ENCODE results near the gene POU6F2. TPM values are rescaled to one million over a fixed set of nuclear protein-coding genes. Genes with fewer than 3 reads are reported as not detected.
A peak's percentile ranks its signal among the peaks of the same experiment; 100 is the strongest.

POU6F2 gene
- total RNA-seq, 2 experiments from 2014 or later = not detected

- H3K4me1 Mint-ChIP-seq = no peaks in the 10 kb centered on the region
- no peaks in the 10 kb centered on the region for H3K9me3 Mint-ChIP-seq
- peak overlapping the region; percentile 52 for H3K4me3 Mint-ChIP-seq
- no peaks in the 10 kb centered on the region for H3K36me3 Mint-ChIP-seq (ENCODE audit: low read depth)
- DNase-seq = no peak
- POLR2A ChIA-PET = no interaction called here
- CTCF ChIA-PET = no interaction called here
- H3K27ac Mint-ChIP-seq = no peak overlapping the region
- peaks cover 3% of the 10 kb centered on the region for H3K27me3 Mint-ChIP-seq
These were observed 152.6 kb downstream of the POU6F2 start for GRCh38 chr7:39130274-39130673.

GRCh38 chr7:39130857-39131526 lies 153.3 kb downstream of the POU6F2 start:
- peaks cover 3% of the 10 kb centered on the region for H3K27me3 Mint-ChIP-seq
- POLR2A ChIA-PET = no interaction called here
- peak overlapping the region; percentile 52 for H3K4me3 Mint-ChIP-seq
- CTCF ChIA-PET = no interaction called here
- H3K27ac Mint-ChIP-seq = no peak overlapping the region
- H3K4me1 Mint-ChIP-seq = no peaks in the 10 kb centered on the region
- no peak for DNase-seq
- no peaks in the 10 kb centered on the region for H3K9me3 Mint-ChIP-seq
- H3K36me3 Mint-ChIP-seq (ENCODE audit: low read depth) = no peaks in the 10 kb centered on the region

GRCh38 chr7:39132306-39132705 lies 154.6 kb downstream of the POU6F2 start:
- Mint-ChIP-seq H3K27me3 (peaks cover 3% of the 10 kb centered on the region), H3K4me1 (no peaks in the 10 kb centered on the region), H3K36me3 (ENCODE audit: low read depth) (no peaks in the 10 kb centered on the region), H3K9me3 (no peaks in the 10 kb centered on the region), H3K4me3 (no peak overlapping the region), H3K27ac (no peak overlapping the region)
- ChIA-PET CTCF (no interaction called here), POLR2A (no interaction called here)
- DNase-seq = no peak

- no peak for DNase-seq
- POLR2A ChIA-PET = no interaction called here
- Mint-ChIP-seq H3K4me1 (no peaks in the 10 kb centered on the region), H3K27me3 (peaks cover 3% of the 10 kb centered on the region), H3K9me3 (no peaks in the 10 kb centered on the region), H3K27ac (no peak overlapping the region), H3K36me3 (ENCODE audit: low read depth) (no peaks in the 10 kb centered on the region), H3K4me3 (no peak overlapping the region)
- CTCF ChIA-PET = no interaction called here
These were observed 155.4 kb downstream of the POU6F2 start for GRCh38 chr7:39133088-39133487.

- no peaks in the 10 kb centered on the region for H3K36me3 Mint-ChIP-seq (ENCODE audit: low read depth)
- CTCF ChIA-PET = no interaction called here
- H3K4me1 Mint-ChIP-seq = no peaks in the 10 kb centered on the region
- POLR2A ChIA-PET = no interaction called here
- H3K4me3 Mint-ChIP-seq = no peak overlapping the region
- no peaks in the 10 kb centered on the region for H3K27me3 Mint-ChIP-seq
- no peaks in the 10 kb centered on the region for H3K9me3 Mint-ChIP-seq
- H3K27ac Mint-ChIP-seq = no peak overlapping the region
- no peak for DNase-seq
These were observed 159.8 kb downstream of the POU6F2 start for GRCh38 chr7:39137480-39137879.

GRCh38 chr7:39142750-39143149 lies 165.0 kb downstream of the POU6F2 start:
- no peak overlapping the region for H3K4me3 Mint-ChIP-seq
- H3K27ac Mint-ChIP-seq = no peak overlapping the region
- H3K9me3 Mint-ChIP-seq = no peaks in the 10 kb centered on the region
- ChIA-PET POLR2A (no interaction called here), CTCF (no interaction called here)
- no peaks in the 10 kb centered on the region for H3K27me3 Mint-ChIP-seq
- no peaks in the 10 kb centered on the region for H3K36me3 Mint-ChIP-seq (ENCODE audit: low read depth)
- DNase-seq = no peak
- H3K4me1 Mint-ChIP-seq = no peaks in the 10 kb centered on the region

- POLR2A ChIA-PET = no interaction called here
These were observed 166.7 kb downstream of the POU6F2 start for GRCh38 chr7:39144420-39144819.

GRCh38 chr7:39145283-39145682 lies 167.6 kb downstream of the POU6F2 start:
- Mint-ChIP-seq H3K9me3 (no peaks in the 10 kb centered on the region), H3K36me3 (ENCODE audit: low read depth) (no peaks in the 10 kb centered on the region), H3K4me1 (no peaks in the 10 kb centered on the region), H3K27me3 (no peaks in the 10 kb centered on the region), H3K27ac (no peak overlapping the region), H3K4me3 (no peak overlapping the region)
- CTCF ChIA-PET = no interaction called here
- POLR2A ChIA-PET = no interaction called here
- DNase-seq = no peak

More at GRCh38 chr7:39144420-39144819, 166.7 kb downstream of the POU6F2 start:
- H3K9me3 Mint-ChIP-seq = no peaks in the 10 kb centered on the region
- no peaks in the 10 kb centered on the region for H3K36me3 Mint-ChIP-seq (ENCODE audit: low read depth)
- no peak overlapping the region for H3K4me3 Mint-ChIP-seq
- CTCF ChIA-PET = no interaction called here
- DNase-seq = no peak
- H3K27ac Mint-ChIP-seq = no peak overlapping the region
- H3K27me3 Mint-ChIP-seq = no peaks in the 10 kb centered on the region
- no peaks in the 10 kb centered on the region for H3K4me1 Mint-ChIP-seq

- Mint-ChIP-seq H3K4me3 (no peak overlapping the region), H3K9me3 (no peaks in the 10 kb centered on the region)
- CTCF ChIA-PET = no interaction called here
These were observed 168.2 kb downstream of the POU6F2 start for GRCh38 chr7:39145935-39146334.

GRCh38 chr7:39152701-39153100 lies 175.0 kb downstream of the POU6F2 start:
- DNase-seq = no peak
- no peaks in the 10 kb centered on the region for H3K4me1 Mint-ChIP-seq
- no peaks in the 10 kb centered on the region for H3K36me3 Mint-ChIP-seq (ENCODE audit: low read depth)
- no peak overlapping the region for H3K27ac Mint-ChIP-seq
- no peaks in the 10 kb centered on the region for H3K27me3 Mint-ChIP-seq
- no peak overlapping the region for H3K4me3 Mint-ChIP-seq
- POLR2A ChIA-PET = no interaction called here
- CTCF ChIA-PET = no interaction called here
- H3K9me3 Mint-ChIP-seq = no peaks in the 10 kb centered on the region

More at GRCh38 chr7:39145935-39146334, 168.2 kb downstream of the POU6F2 start:
- H3K27me3 Mint-ChIP-seq = no peaks in the 10 kb centered on the region
- DNase-seq = no peak
- POLR2A ChIA-PET = no interaction called here
- no peaks in the 10 kb centered on the region for H3K36me3 Mint-ChIP-seq (ENCODE audit: low read depth)
- H3K27ac Mint-ChIP-seq = no peak overlapping the region
- no peaks in the 10 kb centered on the region for H3K4me1 Mint-ChIP-seq

GRCh38 chr7:39153113-39153512 lies 175.4 kb downstream of the POU6F2 start:
- H3K27ac Mint-ChIP-seq = no peak overlapping the region
- H3K27me3 Mint-ChIP-seq = no peaks in the 10 kb centered on the region
- H3K9me3 Mint-ChIP-seq = no peaks in the 10 kb centered on the region
- no peaks in the 10 kb centered on the region for H3K36me3 Mint-ChIP-seq (ENCODE audit: low read depth)
- DNase-seq = no peak
- ChIA-PET POLR2A (no interaction called here), CTCF (no interaction called here)
- no peaks in the 10 kb centered on the region for H3K4me1 Mint-ChIP-seq
- no peak overlapping the region for H3K4me3 Mint-ChIP-seq

GRCh38 chr7:39153647-39154046 lies 175.9 kb downstream of the POU6F2 start:
- Mint-ChIP-seq H3K4me1 (no peaks in the 10 kb centered on the region), H3K36me3 (ENCODE audit: low read depth) (no peaks in the 10 kb centered on the region), H3K27ac (no peak overlapping the region), H3K4me3 (no peak overlapping the region), H3K27me3 (no peaks in the 10 kb centered on the region), H3K9me3 (no peaks in the 10 kb centered on the region)
- ChIA-PET CTCF (no interaction called here), POLR2A (no interaction called here)
- DNase-seq = no peak

- CTCF ChIA-PET = no interaction called here
- H3K4me3 Mint-ChIP-seq = no peak overlapping the region
These were observed 177.1 kb downstream of the POU6F2 start for GRCh38 chr7:39154815-39155214.

GRCh38 chr7:39158367-39158766 lies 180.7 kb downstream of the POU6F2 start:
- ChIA-PET CTCF (no interaction called here), POLR2A (no interaction called here)
- Mint-ChIP-seq H3K27me3 (no peaks in the 10 kb centered on the region), H3K36me3 (ENCODE audit: low read depth) (no peaks in the 10 kb centered on the region), H3K9me3 (no peaks in the 10 kb centered on the region), H3K27ac (no peak overlapping the region), H3K4me3 (no peak overlapping the region), H3K4me1 (no peaks in the 10 kb centered on the region)
- no peak for DNase-seq

More at GRCh38 chr7:39154815-39155214, 177.1 kb downstream of the POU6F2 start:
- Mint-ChIP-seq H3K36me3 (ENCODE audit: low read depth) (no peaks in the 10 kb centered on the region), H3K4me1 (no peaks in the 10 kb centered on the region), H3K27ac (no peak overlapping the region), H3K27me3 (no peaks in the 10 kb centered on the region), H3K9me3 (no peaks in the 10 kb centered on the region)
- DNase-seq = no peak
- POLR2A ChIA-PET = no interaction called here
